Ammon's horn (tissue), 1 donor: ENCODE results near the gene OSBPL6.
"Not testable (repeated sequence)": the region's sequence is repeated elsewhere in the genome, so short reads cannot be mapped to it uniquely, and the experiment has no call there.

Source experiments
- DNase-seq: peaks from one replicate; pipeline ENCODE4 v3.0.0-alpha.2; 2016; ENCODE audit warnings: low spot score

Gene OSBPL6

GRCh38 chr2:178306352-178307073 is 112.2 kb downstream of the OSBPL6 start:
- peak; percentile 52 for DNase-seq

GRCh38 chr2:178307650-178308049 is 113.3 kb downstream of the OSBPL6 start:
- DNase-seq: no peak

DNA sequence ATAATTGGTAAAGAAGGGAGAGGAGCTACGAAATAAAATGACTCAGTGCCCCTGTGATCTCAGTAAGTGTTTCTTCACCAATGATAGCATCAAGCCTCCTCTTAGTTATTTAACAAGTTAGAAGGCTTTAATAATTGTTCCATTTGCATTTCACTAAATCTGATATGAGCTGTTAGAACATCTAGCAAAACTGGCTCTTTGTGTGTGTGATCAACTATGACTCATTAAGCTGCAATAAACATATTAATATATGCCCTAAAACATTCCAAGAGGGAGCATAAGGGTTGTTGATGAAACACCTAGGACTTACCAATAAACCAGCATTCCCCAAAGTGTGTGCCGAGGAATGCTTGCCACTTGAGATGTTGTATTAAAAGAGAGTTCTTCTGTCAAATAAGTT is 115.2 kb downstream of the OSBPL6 start:
- no peak for DNase-seq

DNA sequence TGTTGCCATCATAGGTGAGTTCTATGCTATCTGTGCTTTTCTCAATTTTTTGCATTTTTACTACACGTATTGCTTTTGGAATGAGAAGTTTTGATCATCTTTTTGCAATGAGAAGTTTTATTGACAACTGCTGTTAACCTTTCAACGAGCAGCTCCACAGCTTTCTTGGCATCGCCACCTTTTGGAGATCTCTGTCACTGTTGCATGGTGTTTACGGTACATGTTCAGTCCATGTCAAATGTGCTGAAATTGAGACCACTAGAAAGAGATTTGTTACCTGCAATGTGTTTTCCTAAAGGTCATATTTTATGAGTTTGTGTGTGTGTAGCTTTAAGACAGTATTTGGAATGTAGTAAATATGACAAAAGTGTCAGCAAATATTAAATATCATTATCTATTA is 120.8 kb downstream of the OSBPL6 start:
- DNase-seq: no peak

DNA sequence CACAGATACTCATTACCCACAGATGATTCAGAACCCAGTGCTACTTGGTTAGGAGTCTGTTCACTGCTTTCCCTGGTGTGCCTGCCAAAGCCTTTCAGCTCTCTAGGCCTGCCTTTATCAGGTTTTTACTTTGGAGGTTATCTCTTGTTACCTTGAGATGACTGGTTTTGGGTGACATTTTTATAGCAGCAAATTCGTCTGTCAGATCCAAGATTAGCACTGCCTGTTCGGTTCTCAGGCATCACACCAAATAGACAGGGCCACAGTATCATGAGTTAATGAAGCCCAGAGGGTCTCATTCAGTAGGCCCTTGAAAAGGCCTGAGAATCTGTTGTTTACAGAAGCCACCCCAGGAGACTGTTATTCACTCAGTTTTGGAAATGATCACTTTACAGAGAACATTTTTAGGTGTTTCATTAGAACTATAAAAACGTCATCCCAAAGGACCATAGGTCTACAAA is 121.2 kb downstream of the OSBPL6 start:
- DNase-seq: peak; percentile 24

DNA sequence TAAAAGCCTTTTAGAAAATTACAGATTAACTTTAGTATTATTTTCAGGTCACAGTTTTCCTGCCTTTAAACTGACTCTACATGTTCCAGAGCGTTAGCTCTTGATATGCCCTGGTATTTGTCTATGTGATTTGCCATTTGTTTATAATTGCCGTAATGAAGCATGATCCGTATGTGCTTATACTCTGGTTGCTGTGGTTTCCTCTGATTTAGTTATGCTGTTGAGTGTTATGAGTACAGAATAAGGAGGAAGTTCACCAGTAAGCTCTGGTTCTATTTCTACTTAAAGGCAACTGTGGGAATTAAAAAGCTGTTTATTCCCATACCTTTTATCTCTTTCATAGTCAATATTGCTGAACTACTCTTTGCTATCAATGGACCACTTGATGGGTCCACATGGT is 123.5 kb downstream of the OSBPL6 start:
- no peak for DNase-seq

DNA sequence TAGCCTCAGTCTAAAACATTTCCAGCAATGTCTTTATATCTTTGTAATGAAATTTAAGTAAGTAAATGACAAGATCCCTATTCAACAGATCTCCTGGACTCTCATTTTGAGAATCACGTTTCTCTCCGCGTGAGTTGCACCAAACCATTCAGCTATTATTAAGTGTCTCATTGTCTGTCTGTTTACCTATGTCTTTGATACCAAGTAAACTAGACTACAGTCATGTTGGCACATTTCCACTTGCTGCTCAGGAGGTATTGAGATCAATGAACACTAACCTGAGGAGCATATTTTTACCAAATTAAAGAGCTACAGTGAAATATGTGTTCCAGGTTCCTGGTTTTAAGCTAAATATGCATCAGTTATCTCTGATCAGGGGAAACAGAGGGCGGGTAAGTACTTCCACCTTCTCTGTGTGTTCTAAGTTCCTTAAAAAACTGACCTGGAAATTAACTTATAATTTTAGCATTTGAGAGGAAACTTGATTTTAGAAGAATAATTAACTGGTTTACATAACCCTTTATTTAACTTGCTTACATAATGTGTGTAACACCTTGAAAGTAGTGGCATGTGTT is 125.8 kb downstream of the OSBPL6 start:
- no peak for DNase-seq

GRCh38 chr2:178322068-178322467 is 127.8 kb downstream of the OSBPL6 start:
- no peak for DNase-seq

- DNase-seq: not testable (repeated sequence)
Measured at GRCh38 chr2:178323331-178323730, 129.0 kb downstream of the OSBPL6 start.

- peak; percentile 24 for DNase-seq
Measured at GRCh38 chr2:178324077-178324476, 129.8 kb downstream of the OSBPL6 start.

- DNase-seq: no peak
Measured at GRCh38 chr2:178325268-178325667, 131.0 kb downstream of the OSBPL6 start.

DNA sequence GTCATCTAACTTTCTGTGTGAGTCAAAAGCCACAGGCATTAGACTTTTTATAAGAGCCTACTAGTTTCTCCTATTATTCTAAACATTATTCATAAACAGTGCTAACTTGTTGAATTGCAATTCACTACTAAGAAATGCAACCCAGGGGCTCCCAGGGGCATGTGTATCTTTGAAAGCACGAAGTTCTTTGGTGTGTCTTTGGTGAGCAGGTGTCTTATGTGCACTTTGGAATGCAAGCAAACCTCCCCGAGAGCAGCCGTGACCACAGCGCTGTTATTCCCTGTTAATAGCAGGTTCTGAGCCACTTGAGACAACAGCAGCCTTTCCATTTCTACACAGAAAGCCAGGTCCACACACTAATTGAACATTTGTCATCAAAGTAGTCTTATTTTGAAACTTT is 133.2 kb downstream of the OSBPL6 start:
- DNase-seq: no peak

- DNase-seq: peak; percentile 25
Measured at GRCh38 chr2:178328037-178328436, 133.7 kb downstream of the OSBPL6 start.

- no peak for DNase-seq
Measured at GRCh38 chr2:178330175-178331017, 136.1 kb downstream of the OSBPL6 start.

- DNase-seq: no peak
Measured at GRCh38 chr2:178331474-178332432, 137.4 kb downstream of the OSBPL6 start.

DNA sequence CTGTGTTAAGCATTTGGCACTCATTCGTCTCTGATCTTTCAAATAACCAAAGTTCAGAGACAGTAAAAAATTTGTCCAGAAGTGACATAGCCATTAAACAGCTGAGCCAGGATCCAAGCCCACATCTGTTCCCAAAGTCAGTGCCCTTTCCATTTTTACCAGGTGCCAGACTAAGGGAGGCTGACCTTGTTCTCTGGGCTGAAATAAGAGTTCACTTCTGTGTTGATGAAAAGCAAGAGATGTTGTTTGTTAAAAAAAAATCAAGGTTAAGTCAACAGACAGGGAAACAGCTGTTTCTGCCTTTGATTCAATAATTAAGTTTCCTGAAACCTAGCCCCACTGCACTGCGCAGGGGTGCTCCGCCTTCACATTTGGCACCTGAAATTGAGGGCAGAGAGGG is 139.5 kb downstream of the OSBPL6 start:
- DNase-seq: no peak

- no peak for DNase-seq
Measured at GRCh38 chr2:178335230-178335629, 140.9 kb downstream of the OSBPL6 start.

GRCh38 chr2:178344121-178344520 is 149.8 kb downstream of the OSBPL6 start:
- no peak for DNase-seq

GRCh38 chr2:178345951-178346350 is 151.6 kb downstream of the OSBPL6 start:
- no peak for DNase-seq

DNA sequence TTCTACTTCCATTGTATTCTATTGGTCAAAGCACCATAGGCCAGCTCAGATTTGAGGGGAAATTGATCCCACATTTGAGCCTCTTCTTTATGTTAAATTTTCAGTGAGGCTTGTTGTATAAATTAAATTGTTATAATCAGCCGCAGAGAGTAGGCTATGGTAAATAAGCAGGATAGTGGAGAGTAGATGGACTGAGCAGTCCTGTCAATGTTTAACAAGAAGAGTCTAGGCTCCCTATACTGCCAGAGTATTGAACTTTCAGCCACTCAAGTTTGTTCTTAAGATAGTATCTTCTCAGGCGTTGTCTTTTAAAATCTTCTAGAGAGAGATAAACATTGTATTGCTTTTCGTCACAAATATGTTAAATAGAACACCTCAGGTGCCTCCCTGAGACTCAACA is 155.7 kb downstream of the OSBPL6 start:
- no peak for DNase-seq

- not testable (repeated sequence) for DNase-seq
Measured at GRCh38 chr2:178357704-178358103, 163.4 kb downstream of the OSBPL6 start.
